H1 (cell line): ENCODE results near the gene RHOG. TPM values are rescaled to one million over a fixed set of nuclear protein-coding genes. Genes with fewer than 3 reads are reported as not detected.

ENCODE experiments used
- FOSL1 ChIP-seq: IDR thresholded peaks from 2 replicates; pipeline ENCODE4 v1.6.1; 2011; ENCODE audit warnings: mild to moderate bottlenecking, low read depth, low read length, moderate library complexity; ENCODE audit not compliant: insufficient read depth
- NANOG ChIP-seq: IDR thresholded peaks from 2 replicates; pipeline ENCODE4 v1.6.1; 2011; ENCODE audit warnings: low read length, low read depth, mild to moderate bottlenecking, inconsistent platforms; ENCODE audit not compliant: insufficient read depth, poor library complexity, severe bottlenecking
- SIX5 ChIP-seq: IDR thresholded peaks from 2 replicates; pipeline ENCODE4 v1.6.1; 2011; ENCODE audit warnings: mild to moderate bottlenecking, low read depth, low read length
- USF2 ChIP-seq: IDR thresholded peaks from 2 replicates; pipeline ENCODE4 v1.6.1; 2011; ENCODE audit warnings: low read length, improper control_type of control experiment
- polyA plus RNA-seq, 7 experiments: library from polyadenylated mRNA; depleted of rRNA in 3 of 7; stranded (reverse) in 5 of 7; unstranded in 2 of 7; fragments of >200 nt in 5 of 7; fragments of 200-250 nt in 2 of 7; gene quantifications; 1 replicate in 5 of 7; 2 replicates in 1 of 7; 4 replicates in 1 of 7; pipeline versions ENCODE4 v1.2.1 to v1.2.3, GENCODE V29; 2011 to 2013; ENCODE audit warnings: missing spikeins in 2 of 7, mixed read lengths in 2 of 7
- total RNA-seq: library from RNA; stranded (reverse); fragmentation: NEBNext Ultra II Directional; extraction: Animal tissue kit (Norgen Biotek cat#: 25700); gene quantifications from 2 replicates; pipeline ENCODE4 v1.2.1, GENCODE V29; 2021
- TF ChIP-seq, protein P1 (sequence below): fragments of 300-600 bp; sonication (generic); IDR thresholded peaks from 2 replicates; pipeline ENCODE4 v1.7.1; 2012; ENCODE audit warnings: low read length, moderate library complexity, mild to moderate bottlenecking, inconsistent platforms; ENCODE audit not compliant: insufficient replicate concordance

The RHOG gene
- total and polyA plus RNA-seq, 2 of the 8 experiments (the other 6 are each of a cell fraction or from before 2014, with no cell fraction given), result 28.3 to 69.6 TPM

DNA sequence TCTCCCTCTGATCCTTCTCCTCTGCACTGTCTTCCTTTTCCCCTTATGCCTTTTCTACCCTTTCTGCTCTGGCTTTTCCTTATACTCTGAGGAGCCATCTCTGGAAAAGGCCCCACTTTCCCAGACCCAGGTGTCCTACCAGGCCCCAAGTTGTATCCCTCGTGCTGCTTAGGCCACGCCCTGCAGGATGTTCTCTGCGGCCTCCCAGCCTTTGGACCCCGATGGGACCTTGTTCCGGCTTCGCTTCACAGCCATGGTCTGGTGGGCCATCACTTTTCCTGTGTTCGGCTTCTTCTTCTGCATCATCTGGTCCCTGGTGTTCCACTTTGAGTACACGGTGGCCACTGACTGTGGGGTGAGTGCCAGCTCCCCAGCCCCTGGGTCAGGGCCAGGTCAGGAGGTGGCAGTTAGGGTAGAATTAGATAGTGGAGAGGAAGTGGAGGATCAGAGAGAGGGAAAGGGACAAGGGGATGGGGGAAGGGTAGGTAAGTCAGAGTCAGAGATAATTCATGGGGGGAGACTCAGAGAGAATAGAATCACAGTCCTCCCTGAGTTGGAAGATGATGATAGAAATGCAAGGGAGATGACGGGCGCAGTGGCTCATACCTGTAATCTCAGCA is 23.5 kb downstream of the RHOG start (continued):
- TF ChIP-seq FOSL1 (no peak), SIX5 (no peak), USF2 (no peak), NANOG (no peak)
- TF ChIP-seq, protein P1, sequence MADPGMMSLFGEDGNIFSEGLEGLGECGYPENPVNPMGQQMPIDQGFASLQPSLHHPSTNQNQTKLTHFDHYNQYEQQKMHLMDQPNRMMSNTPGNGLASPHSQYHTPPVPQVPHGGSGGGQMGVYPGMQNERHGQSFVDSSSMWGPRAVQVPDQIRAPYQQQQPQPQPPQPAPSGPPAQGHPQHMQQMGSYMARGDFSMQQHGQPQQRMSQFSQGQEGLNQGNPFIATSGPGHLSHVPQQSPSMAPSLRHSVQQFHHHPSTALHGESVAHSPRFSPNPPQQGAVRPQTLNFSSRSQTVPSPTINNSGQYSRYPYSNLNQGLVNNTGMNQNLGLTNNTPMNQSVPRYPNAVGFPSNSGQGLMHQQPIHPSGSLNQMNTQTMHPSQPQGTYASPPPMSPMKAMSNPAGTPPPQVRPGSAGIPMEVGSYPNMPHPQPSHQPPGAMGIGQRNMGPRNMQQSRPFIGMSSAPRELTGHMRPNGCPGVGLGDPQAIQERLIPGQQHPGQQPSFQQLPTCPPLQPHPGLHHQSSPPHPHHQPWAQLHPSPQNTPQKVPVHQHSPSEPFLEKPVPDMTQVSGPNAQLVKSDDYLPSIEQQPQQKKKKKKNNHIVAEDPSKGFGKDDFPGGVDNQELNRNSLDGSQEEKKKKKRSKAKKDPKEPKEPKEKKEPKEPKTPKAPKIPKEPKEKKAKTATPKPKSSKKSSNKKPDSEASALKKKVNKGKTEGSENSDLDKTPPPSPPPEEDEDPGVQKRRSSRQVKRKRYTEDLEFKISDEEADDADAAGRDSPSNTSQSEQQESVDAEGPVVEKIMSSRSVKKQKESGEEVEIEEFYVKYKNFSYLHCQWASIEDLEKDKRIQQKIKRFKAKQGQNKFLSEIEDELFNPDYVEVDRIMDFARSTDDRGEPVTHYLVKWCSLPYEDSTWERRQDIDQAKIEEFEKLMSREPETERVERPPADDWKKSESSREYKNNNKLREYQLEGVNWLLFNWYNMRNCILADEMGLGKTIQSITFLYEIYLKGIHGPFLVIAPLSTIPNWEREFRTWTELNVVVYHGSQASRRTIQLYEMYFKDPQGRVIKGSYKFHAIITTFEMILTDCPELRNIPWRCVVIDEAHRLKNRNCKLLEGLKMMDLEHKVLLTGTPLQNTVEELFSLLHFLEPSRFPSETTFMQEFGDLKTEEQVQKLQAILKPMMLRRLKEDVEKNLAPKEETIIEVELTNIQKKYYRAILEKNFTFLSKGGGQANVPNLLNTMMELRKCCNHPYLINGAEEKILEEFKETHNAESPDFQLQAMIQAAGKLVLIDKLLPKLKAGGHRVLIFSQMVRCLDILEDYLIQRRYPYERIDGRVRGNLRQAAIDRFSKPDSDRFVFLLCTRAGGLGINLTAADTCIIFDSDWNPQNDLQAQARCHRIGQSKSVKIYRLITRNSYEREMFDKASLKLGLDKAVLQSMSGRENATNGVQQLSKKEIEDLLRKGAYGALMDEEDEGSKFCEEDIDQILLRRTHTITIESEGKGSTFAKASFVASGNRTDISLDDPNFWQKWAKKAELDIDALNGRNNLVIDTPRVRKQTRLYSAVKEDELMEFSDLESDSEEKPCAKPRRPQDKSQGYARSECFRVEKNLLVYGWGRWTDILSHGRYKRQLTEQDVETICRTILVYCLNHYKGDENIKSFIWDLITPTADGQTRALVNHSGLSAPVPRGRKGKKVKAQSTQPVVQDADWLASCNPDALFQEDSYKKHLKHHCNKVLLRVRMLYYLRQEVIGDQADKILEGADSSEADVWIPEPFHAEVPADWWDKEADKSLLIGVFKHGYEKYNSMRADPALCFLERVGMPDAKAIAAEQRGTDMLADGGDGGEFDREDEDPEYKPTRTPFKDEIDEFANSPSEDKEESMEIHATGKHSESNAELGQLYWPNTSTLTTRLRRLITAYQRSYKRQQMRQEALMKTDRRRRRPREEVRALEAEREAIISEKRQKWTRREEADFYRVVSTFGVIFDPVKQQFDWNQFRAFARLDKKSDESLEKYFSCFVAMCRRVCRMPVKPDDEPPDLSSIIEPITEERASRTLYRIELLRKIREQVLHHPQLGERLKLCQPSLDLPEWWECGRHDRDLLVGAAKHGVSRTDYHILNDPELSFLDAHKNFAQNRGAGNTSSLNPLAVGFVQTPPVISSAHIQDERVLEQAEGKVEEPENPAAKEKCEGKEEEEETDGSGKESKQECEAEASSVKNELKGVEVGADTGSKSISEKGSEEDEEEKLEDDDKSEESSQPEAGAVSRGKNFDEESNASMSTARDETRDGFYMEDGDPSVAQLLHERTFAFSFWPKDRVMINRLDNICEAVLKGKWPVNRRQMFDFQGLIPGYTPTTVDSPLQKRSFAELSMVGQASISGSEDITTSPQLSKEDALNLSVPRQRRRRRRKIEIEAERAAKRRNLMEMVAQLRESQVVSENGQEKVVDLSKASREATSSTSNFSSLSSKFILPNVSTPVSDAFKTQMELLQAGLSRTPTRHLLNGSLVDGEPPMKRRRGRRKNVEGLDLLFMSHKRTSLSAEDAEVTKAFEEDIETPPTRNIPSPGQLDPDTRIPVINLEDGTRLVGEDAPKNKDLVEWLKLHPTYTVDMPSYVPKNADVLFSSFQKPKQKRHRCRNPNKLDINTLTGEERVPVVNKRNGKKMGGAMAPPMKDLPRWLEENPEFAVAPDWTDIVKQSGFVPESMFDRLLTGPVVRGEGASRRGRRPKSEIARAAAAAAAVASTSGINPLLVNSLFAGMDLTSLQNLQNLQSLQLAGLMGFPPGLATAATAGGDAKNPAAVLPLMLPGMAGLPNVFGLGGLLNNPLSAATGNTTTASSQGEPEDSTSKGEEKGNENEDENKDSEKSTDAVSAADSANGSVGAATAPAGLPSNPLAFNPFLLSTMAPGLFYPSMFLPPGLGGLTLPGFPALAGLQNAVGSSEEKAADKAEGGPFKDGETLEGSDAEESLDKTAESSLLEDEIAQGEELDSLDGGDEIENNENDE, result no peak
